Activated CD4-positive, alpha-beta T cell treated with anti-CD3 and anti-CD28 coated beads for 24 hours (primary cell): ENCODE data around the gene HOATZ.
A peak's percentile ranks its signal among the peaks of the same experiment; 100 is the strongest.

Experiments
- DNase-seq, 2 donors: peaks; one replicate each; pipeline ENCODE4 v3.0.0-alpha.2; 2020; ENCODE audit warnings: low read depth in 2 of 2

Gene HOATZ

DNA sequence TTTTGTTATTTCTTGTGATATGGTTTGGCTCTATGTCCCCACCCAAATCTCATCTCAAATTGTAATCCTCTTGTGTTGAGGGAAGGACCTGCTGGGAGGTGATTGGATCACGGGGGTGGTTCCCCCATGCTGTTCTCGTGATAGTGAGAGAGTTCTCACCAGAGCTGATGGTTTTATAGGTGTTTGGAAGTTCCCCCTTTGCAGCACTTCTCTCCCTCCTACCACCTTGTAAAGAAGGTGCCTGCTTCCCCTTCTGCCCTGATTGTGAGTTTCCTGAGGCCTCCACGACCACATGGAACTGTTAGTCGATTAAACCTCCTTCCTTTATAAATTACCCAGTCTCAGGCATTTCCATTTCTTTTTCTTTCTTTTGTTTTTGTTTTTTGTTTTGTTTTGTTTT, 63.2 kb downstream of the HOATZ start:
- DNase-seq, result no peak

DNA sequence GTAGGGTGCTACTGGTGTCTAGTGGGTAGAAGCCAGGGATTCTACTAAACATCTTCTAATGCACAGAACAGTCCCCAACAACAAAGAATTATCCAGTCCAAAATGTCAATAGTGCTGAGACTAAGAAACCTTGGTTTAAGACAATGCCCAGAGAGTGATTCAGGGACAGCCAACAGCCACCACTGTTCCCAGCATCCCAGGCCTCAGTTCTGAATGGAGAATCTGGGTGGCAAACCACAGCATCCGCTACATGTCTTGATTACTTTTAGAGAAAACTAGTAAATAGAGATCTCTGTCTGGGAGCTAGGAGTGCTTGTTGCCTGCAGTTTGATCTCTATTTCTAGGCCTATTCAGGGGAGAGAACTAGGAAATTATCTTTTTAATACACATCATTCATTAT, 66.8 kb downstream of the HOATZ start:
- no peak for DNase-seq

DNA sequence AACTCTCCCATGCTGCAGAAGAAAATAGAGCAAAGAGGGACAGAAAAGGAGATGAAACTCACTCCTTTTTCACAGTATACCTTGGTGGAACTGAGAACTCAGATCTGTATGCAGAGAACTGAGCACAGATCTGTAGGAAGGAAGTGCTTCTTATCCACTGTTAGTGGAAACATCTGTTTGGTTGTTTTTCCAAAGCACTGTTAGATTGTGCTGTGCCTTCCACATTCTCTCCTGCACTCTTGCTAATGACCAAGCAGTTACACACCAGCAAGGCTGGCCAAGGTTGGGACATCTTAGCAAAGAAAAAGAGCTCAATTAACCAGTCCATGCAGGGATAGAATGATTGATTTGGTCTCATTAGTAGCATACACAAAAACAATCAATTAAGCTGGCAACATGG, 67.6 kb downstream of the HOATZ start:
- no peak for DNase-seq

DNA sequence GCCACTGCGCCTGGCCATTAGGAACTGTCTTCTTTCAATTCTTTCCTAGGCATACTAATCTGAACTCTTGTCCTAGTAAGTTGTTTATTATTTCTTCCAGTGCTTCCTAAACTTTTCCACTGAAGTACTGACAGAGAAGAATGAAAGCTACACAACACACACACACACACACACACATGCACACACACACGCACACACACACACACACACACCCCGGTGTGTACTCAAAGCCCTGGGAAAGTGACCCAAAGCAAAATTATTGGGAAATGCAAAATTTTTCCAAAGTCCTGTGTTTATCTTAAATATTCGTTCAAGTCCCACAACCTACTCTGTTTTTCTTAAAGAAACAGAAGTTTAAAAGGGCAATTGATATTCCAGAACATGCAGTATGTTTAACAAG, 68.3 kb downstream of the HOATZ start:
- no peak for DNase-seq

DNA sequence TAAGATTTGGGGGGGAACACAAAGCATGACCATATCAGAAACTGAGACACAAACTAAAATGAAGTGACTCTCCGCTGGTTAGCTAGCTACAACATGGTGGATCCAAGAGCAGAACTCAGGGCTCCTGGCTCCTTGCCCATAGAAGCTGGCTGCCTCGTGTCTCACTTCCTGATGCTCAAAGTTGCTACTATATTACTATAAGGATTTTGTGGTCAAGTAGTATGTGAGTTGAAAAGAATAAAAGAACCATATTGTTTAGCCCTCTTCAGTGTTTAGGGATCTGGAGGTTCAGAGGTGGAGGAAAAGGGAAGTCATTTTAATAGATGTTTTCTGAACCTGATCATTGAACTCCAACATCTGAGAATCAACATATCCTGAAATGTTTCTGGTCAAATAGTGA, 70.8 kb downstream of the HOATZ start:
- no peak for DNase-seq

DNA sequence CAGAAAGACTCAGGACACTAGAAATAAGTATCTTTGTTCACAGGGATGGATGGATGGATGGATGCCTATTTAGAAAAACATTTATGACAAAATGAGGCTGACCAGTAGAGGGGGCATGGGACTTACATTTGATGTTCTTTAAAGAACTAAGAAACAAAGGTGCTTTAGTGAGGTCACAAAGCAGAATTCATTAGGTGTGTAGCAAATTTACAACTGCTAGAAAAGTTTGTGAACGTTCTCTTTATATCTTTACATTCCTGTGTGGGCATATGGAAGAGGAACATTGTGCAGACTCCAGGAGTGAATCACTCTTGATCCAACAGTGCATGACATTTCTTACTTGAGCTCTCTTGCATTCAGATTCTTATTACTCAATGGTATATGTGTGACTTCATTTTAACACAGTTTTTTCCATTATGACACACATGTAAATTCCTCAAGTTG, 71.8 kb downstream of the HOATZ start:
- DNase-seq, result peak in 1 of 2 donors; percentile 36
